Measurements from ENCODE around the gene RNF43.
A peak's percentile ranks its signal among the peaks of the same experiment; 100 is the strongest.

The RNF43 gene

DNA sequence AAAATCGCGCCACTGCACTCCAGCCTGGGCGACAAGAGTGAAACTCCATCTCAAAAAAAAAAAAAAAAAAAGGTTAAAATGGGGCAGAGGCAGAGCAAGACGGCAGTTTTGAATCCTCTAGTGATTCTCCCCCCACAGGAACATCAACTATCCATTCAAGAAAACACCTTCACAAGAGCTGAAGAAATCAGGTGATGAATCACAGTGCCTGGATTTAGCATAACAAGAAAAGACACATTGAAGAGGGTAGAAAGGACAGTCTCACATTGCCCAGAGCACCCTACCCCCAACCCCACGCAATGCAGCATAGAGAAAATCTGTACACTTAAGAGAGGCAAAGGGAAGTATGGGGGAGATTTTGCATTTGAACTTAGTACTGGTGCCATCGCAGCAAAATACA lies 28.8 kb upstream of the RNF43 start:
- Histone ChIP-seq H3K4me2 (ENCODE audit: low read length) (no peak overlapping the region), H3K36me3 (replicated peaks; ENCODE audit: low read depth, low read length) (no peaks in the 10 kb centered on the region), H3K4me3 (ENCODE audit: low read length) (no peak overlapping the region), H3K27ac (ENCODE audit: low read length) (no peak overlapping the region), H4K20me1 (ENCODE audit: insufficient read depth, low read length) (no peaks in the 10 kb centered on the region), H3K4me1 (ENCODE audit: low read length) (no peaks in the 10 kb centered on the region), H3K79me2 (ENCODE audit: low read length) (no peaks in the 10 kb centered on the region), H3K9ac (ENCODE audit: low read length) (no peak overlapping the region), H3K9me3 (ENCODE audit: insufficient read depth, low read length) (no peaks in the 10 kb centered on the region), H3K27me3 (ENCODE audit: low read depth, low read length) (peaks cover 10% of the 10 kb centered on the region; the same call in 1 of the 2 replicates), H2AFZ (ENCODE audit: low read depth, low read length) (no peak overlapping the region)
- TF ChIP-seq, protein P1, sequence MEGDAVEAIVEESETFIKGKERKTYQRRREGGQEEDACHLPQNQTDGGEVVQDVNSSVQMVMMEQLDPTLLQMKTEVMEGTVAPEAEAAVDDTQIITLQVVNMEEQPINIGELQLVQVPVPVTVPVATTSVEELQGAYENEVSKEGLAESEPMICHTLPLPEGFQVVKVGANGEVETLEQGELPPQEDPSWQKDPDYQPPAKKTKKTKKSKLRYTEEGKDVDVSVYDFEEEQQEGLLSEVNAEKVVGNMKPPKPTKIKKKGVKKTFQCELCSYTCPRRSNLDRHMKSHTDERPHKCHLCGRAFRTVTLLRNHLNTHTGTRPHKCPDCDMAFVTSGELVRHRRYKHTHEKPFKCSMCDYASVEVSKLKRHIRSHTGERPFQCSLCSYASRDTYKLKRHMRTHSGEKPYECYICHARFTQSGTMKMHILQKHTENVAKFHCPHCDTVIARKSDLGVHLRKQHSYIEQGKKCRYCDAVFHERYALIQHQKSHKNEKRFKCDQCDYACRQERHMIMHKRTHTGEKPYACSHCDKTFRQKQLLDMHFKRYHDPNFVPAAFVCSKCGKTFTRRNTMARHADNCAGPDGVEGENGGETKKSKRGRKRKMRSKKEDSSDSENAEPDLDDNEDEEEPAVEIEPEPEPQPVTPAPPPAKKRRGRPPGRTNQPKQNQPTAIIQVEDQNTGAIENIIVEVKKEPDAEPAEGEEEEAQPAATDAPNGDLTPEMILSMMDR (IDR thresholded peaks at IDR 0.05; ENCODE audit: low read depth, low read length) = no peak
- no peak for TF ChIP-seq EZH2phosphoT487 (IDR thresholded peaks at IDR 0.05; ENCODE audit: low read depth)

DNA sequence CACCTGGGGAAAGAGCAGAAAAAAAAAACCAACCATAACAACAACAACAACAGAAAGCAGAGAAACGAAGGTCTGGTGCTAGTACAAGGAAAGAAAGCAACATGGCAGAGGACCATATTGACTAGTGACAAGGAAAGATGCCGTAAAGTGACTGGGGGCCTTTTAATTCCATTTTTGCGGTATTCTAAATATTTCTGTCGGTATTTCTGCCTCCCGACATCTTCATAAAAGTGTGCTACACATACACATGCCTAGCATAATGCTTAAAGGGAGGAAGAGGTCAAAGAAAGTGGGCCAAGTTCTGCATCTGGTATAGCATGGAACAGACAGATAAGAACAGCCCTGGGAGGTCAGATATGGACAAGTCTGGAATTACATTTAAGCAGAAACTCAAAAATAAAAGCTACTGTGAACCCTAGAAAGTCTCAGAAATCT lies 19.5 kb upstream of the RNF43 start:
- no peaks in the 10 kb centered on the region for H3K36me3 ChIP-seq (replicated peaks; ENCODE audit: low read depth, low read length)
- peaks cover 17% of the 10 kb centered on the region for H3K27me3 ChIP-seq (ENCODE audit: low read depth, low read length)
- H3K4me2 ChIP-seq (ENCODE audit: low read length) = no peak overlapping the region
- no peaks in the 10 kb centered on the region for H3K4me1 ChIP-seq (ENCODE audit: low read length)
- no peaks in the 10 kb centered on the region for H3K9me3 ChIP-seq (ENCODE audit: insufficient read depth, low read length)
- TF ChIP-seq, protein P1 (IDR thresholded peaks at IDR 0.05; ENCODE audit: low read depth, low read length) = no peak
- no peak for TF ChIP-seq EZH2phosphoT487 (IDR thresholded peaks at IDR 0.05; ENCODE audit: low read depth)
- H2AFZ ChIP-seq (ENCODE audit: low read depth, low read length) = no peak overlapping the region
- no peak overlapping the region for H3K9ac ChIP-seq (ENCODE audit: low read length)
- no peaks in the 10 kb centered on the region for H4K20me1 ChIP-seq (ENCODE audit: insufficient read depth, low read length)
- H3K4me3 ChIP-seq (ENCODE audit: low read length) = no peak overlapping the region
- no peak overlapping the region for H3K27ac ChIP-seq (ENCODE audit: low read length)
- no peaks in the 10 kb centered on the region for H3K79me2 ChIP-seq (ENCODE audit: low read length)

DNA sequence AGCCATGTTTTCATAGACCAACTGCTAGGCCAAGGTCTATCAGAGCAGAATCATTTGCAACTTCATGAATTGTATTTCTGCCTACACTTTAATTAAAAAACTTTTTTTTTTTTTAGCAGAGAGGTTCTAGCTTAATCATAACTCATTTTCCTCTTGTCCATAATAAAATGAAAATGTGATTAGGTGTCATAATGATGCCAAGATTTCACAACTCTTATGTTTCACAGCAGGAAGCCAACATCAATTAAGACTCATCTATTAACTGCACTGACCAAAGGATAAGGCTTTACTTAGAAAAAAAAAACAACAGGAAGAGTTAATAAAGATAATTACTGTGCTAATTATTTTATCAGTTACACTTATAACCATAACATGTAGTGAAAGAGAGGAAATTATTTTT lies 18.9 kb upstream of the RNF43 start:
- Histone ChIP-seq H3K27me3 (ENCODE audit: low read depth, low read length) (peaks cover 13% of the 10 kb centered on the region; the same call in 1 of the 2 replicates), H4K20me1 (ENCODE audit: insufficient read depth, low read length) (no peaks in the 10 kb centered on the region), H3K4me2 (ENCODE audit: low read length) (no peak overlapping the region), H3K4me1 (ENCODE audit: low read length) (no peaks in the 10 kb centered on the region), H3K36me3 (replicated peaks; ENCODE audit: low read depth, low read length) (no peaks in the 10 kb centered on the region), H3K9me3 (ENCODE audit: insufficient read depth, low read length) (no peaks in the 10 kb centered on the region), H3K9ac (ENCODE audit: low read length) (no peak overlapping the region), H3K79me2 (ENCODE audit: low read length) (no peaks in the 10 kb centered on the region), H3K4me3 (ENCODE audit: low read length) (no peak overlapping the region), H3K27ac (ENCODE audit: low read length) (no peak overlapping the region), H2AFZ (ENCODE audit: low read depth, low read length) (no peak overlapping the region)
- no peak for TF ChIP-seq EZH2phosphoT487 (IDR thresholded peaks at IDR 0.05; ENCODE audit: low read depth)
- TF ChIP-seq, protein P1 (IDR thresholded peaks at IDR 0.05; ENCODE audit: low read depth, low read length) = no peak

DNA sequence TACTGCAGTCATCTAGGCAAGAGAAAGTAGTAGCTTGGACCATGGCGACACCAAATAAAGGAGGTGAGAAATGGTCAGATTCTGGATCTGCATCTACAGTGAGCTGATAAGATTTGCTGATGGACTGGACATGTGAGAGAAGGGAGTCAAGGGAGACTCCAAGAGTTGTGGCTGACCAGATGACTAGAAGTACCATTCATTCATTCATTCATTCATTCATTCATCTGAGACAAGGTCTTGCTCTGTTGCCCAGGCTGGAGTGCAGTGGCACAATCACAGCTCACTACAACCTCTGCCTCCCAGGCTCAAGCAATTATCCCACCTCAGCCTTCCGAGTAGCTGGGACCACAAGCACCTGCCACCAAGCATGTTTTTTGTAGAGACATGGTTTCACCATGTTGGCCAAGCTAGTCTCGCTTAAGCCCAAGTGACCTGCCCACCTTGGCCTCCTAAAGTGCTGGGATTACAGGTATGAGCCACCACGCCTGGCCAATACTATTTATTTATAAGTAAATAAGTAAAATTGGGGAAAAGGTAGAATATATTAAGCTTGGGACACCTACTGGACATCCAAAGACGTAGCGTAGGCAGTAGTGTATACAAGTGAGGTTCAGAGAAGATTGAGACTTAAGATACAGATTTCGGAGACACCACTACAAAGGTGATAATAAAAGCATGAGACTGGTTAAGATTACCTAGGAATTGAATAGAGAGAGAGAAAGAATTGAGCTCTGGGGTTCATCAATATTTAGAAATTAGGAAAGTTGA lies 15.7 kb upstream of the RNF43 start:
- no peaks in the 10 kb centered on the region for H3K9me3 ChIP-seq (ENCODE audit: insufficient read depth, low read length)
- H4K20me1 ChIP-seq (ENCODE audit: insufficient read depth, low read length) = no peaks in the 10 kb centered on the region
- H3K4me3 ChIP-seq (ENCODE audit: low read length) = no peak overlapping the region
- H3K27me3 ChIP-seq (ENCODE audit: low read depth, low read length) = peaks cover 8% of the 10 kb centered on the region; the same call in 1 of the 2 replicates
- no peak overlapping the region for H3K9ac ChIP-seq (ENCODE audit: low read length)
- H2AFZ ChIP-seq (ENCODE audit: low read depth, low read length) = no peak overlapping the region
- H3K27ac ChIP-seq (ENCODE audit: low read length) = no peak overlapping the region
- peaks cover 9% of the 10 kb centered on the region for H3K4me1 ChIP-seq (ENCODE audit: low read length)
- H3K79me2 ChIP-seq (ENCODE audit: low read length) = no peaks in the 10 kb centered on the region
- H3K36me3 ChIP-seq (replicated peaks; ENCODE audit: low read depth, low read length) = no peaks in the 10 kb centered on the region
- no peak overlapping the region for H3K4me2 ChIP-seq (ENCODE audit: low read length)
- TF ChIP-seq, protein P1 (IDR thresholded peaks at IDR 0.05; ENCODE audit: low read depth, low read length) = peak; percentile 31
- TF ChIP-seq EZH2phosphoT487 (IDR thresholded peaks at IDR 0.05; ENCODE audit: low read depth) = no peak

Data from OCI-LY3 (cell line).